ACC112 (cell line): ENCODE data around the gene HS1BP3.

ENCODE experiments used
- H2AFZ ChIP-seq: fragments of 200-600 bp; sonication (generic); one replicate; pipeline ENCODE4 v1.6.0; 2017; ENCODE audit warnings: antibody characterized with exemption, low read length; ENCODE audit not compliant: unreplicated experiment
- H3K27ac ChIP-seq: fragments of 200-600 bp; sonication (generic); 2 replicates; pipeline ENCODE4 v1.5.1; 2014; ENCODE audit warnings: low read depth, mild to moderate bottlenecking, antibody characterized with exemption, low read length, moderate library complexity
- H3K27me3 ChIP-seq: fragments of 200-600 bp; sonication (generic); 2 replicates; pipeline ENCODE4 v1.6.1; 2014; ENCODE audit warnings: mild to moderate bottlenecking, antibody characterized with exemption, low read length, moderate library complexity, mixed read lengths; ENCODE audit not compliant: insufficient read depth
- H3K36me3 ChIP-seq: fragments of 200-600 bp; sonication (generic); 2 replicates; pipeline ENCODE4 v1.6.1; 2016; ENCODE audit warnings: mild to moderate bottlenecking, antibody characterized with exemption, low read length, moderate library complexity, mixed read lengths; ENCODE audit not compliant: insufficient read depth
- H3K4me1 ChIP-seq: fragments of 200-600 bp; sonication (generic); one replicate; pipeline ENCODE4 v1.6.1; 2016; ENCODE audit warnings: low read length, mixed read lengths; ENCODE audit not compliant: insufficient read depth, unreplicated experiment, control insufficient read depth
- H3K4me3 ChIP-seq: fragments of 200-600 bp; sonication (generic); 2 replicates; pipeline ENCODE4 v1.5.1; 2014; ENCODE audit warnings: mild to moderate bottlenecking, low read depth, low read length
- H3K79me2 ChIP-seq: fragments of 200-600 bp; sonication (generic); one replicate; pipeline ENCODE4 v1.6.0; 2016; ENCODE audit warnings: low read length; ENCODE audit not compliant: control insufficient read depth, unreplicated experiment, insufficient read depth

Gene HS1BP3

GRCh38 chr2:20661421-20662307, 10.8 kb upstream of the HS1BP3 start:
- Histone ChIP-seq H3K79me2 (no peaks in the 10 kb centered on the region), H3K4me1 (no peaks in the 10 kb centered on the region), H3K4me3 (no peak overlapping the region), H2AFZ (no peak overlapping the region), H3K27ac (no peak overlapping the region), H3K27me3 (peaks cover 70% of the 10 kb centered on the region), H3K36me3 (no peaks in the 10 kb centered on the region)

DNA sequence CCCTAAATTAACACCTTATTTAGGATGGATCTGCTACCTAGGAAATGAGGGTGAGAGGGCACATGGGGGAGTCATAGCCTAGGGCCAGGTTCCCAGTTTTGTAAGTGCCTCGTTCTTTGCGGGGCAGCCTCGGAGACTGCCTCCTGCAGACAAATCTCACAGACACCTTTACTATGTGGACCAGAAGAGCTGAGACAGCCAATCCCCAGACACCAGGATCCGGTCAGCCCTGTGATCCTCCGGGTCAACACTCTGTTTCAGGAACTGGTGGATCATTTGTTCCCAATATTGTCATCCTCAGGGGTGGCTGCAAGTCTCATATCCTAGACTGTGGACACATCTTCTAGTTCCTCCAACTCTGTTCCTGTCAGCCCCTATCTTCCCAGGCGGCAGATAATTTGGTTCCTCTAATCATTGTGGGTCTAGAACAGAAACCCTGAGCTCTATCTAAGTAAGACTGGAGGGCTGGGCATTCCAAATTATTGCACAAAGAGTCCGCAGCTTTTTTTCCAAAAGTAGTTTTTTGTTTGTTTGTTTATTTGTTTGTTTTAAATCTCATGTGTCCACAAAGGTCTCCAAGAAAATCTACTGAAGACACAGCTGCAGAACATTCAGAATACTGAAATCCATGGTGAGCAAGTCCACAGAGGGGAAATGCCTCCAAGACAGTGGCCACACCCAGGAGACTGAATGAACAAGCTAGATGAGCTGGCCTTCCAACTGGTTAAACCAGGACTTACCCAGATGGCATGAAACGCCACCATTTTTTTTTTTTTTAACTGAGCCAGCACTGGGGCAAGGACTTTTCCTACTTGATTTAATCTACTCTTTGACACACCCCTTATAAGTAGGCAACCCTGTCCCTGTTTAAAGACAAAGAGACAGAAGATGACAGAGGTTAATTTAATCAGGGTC, 9.9 kb upstream of the HS1BP3 start:
- H3K4me1 ChIP-seq: no peaks in the 10 kb centered on the region
- H3K27ac ChIP-seq: no peak overlapping the region
- peaks cover 66% of the 10 kb centered on the region for H3K27me3 ChIP-seq
- H2AFZ ChIP-seq: no peak overlapping the region
- H3K79me2 ChIP-seq: no peaks in the 10 kb centered on the region
- no peaks in the 10 kb centered on the region for H3K36me3 ChIP-seq
- H3K4me3 ChIP-seq: no peak overlapping the region

GRCh38 chr2:20657522-20658235, 6.8 kb upstream of the HS1BP3 start:
- peaks cover 42% of the 10 kb centered on the region for H3K27me3 ChIP-seq
- H3K79me2 ChIP-seq: no peaks in the 10 kb centered on the region
- no peaks in the 10 kb centered on the region for H3K36me3 ChIP-seq
- H3K4me3 ChIP-seq: no peak overlapping the region
- no peak overlapping the region for H2AFZ ChIP-seq
- H3K27ac ChIP-seq: no peak overlapping the region
- H3K4me1 ChIP-seq: no peaks in the 10 kb centered on the region

DNA sequence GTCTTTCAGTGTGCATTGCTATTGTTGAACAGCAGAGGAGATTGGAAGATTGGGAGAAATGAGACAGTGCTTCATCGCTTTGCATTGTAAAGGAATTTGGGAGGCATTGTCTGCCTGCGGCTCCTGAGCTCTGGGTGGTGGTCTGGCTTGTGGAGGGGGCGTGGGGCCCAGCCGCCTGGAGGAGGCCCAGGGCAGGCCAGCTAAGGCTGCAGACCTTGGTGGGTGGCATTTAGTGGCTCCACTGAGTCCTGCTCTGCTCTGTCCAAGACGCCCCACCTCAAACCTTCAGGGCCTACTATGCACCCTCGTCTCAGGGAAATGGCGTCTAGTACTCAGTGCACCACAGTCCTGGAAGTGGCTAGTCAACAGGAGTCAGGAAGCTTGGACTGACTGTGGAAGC, 5.7 kb upstream of the HS1BP3 start:
- Histone ChIP-seq H2AFZ (no peak overlapping the region), H3K4me1 (peaks cover 2% of the 10 kb centered on the region), H3K27me3 (peaks cover 31% of the 10 kb centered on the region), H3K4me3 (no peak overlapping the region), H3K79me2 (no peaks in the 10 kb centered on the region), H3K27ac (no peak overlapping the region), H3K36me3 (no peaks in the 10 kb centered on the region)

- Histone ChIP-seq H2AFZ (no peak overlapping the region), H3K4me1 (peaks cover 12% of the 10 kb centered on the region), H3K36me3 (no peaks in the 10 kb centered on the region), H3K27me3 (peaks cover 22% of the 10 kb centered on the region), H3K27ac (no peak overlapping the region), H3K79me2 (peaks cover 12% of the 10 kb centered on the region), H3K4me3 (no peak overlapping the region)
Observed at GRCh38 chr2:20654535-20654813, 3.6 kb upstream of the HS1BP3 start.

DNA sequence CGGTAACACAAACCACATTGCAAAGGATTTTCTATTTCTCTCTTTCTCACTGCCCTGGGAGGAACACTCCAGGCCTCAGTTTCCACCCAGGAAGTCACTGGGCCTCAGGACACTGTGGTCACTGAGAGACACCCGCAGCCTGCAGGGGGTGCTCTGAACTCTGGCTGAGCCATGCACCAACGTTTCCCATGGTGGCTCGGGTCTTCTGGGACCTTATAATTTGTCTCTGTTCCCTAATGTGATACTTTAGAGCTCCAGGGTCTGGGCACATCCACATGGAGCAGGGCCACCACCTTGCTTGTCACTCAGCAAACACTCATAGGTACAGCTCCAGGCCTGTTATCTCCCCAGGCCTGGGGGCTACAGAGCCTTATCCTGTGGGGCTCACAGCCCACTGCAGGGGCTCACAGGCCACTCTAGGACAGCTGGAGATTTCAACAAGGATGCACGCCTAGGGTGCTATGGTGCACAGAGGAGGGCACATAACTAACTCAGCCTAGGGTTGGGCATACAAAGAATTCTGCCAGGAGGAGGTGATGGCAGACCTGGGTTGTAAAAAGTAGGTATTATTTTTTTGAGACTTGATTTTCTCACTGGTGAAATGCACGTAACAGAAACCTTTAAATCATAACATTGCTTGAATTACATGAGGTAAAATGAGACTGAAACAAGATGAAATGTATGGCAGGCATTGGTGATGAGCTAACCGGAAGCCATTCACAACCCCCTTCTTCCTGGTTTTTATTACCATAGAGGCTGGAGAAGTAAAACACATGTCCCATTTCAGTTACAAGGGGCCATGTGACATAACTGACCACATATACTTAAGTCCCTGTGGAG, 3.0 kb upstream of the HS1BP3 start:
- H3K27ac ChIP-seq: no peak overlapping the region
- H3K4me1 ChIP-seq: peaks cover 18% of the 10 kb centered on the region
- H3K79me2 ChIP-seq: peaks cover 18% of the 10 kb centered on the region
- peaks cover 17% of the 10 kb centered on the region for H3K27me3 ChIP-seq
- no peaks in the 10 kb centered on the region for H3K36me3 ChIP-seq
- H2AFZ ChIP-seq: no peak overlapping the region
- H3K4me3 ChIP-seq: no peak overlapping the region

DNA sequence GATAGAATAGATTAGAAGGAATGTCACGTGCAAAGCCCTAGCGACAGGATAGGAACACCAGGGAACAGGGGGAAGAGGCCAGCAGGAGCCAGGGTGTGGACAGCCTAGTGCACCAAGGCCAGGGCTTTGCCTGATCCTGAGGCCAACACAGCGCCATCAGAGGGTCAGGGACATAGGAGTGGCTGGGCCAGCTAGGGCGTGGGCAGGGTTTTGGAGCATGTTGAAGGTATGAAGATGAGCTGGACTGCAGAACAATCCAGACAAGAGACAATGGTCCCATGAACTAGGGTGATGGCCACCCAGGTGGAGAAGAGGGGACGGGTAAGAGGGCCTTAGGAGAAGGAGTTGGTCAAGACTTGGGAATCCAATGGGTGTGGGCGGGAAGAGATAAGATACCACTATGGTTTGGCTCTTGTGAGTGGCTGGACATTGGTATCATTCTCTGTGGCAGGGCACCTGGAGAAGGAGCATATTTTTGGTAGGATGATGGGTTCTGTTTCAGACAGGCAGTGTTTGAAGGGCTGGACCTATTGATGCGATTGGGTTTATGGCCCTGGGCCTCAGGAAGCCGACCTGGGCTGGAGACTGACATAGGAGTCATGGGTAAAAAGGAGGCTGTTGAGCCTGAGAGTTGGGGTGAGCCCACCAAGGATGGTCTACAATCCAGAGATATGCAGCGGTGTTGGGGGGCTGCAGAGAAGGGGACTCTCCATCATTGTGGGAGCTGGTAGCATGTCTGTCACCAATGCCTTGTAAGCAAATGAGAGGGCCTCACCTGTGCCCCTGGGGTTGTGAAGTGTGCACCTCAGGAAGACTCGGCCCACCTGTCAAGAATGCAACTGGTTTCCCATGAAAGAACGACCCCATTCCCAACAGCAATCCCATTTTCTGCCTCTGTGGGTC, 2.0 kb upstream of the HS1BP3 start:
- Histone ChIP-seq H3K4me1 (peaks cover 20% of the 10 kb centered on the region), H3K36me3 (no peaks in the 10 kb centered on the region), H2AFZ (no peak overlapping the region), H3K27me3 (peaks cover 14% of the 10 kb centered on the region; the same call in 1 of the 2 replicates), H3K79me2 (peaks cover 27% of the 10 kb centered on the region), H3K4me3 (no peak overlapping the region), H3K27ac (no peak overlapping the region)

GRCh38 chr2:20652141-20652540, 1.2 kb upstream of the HS1BP3 start:
- Histone ChIP-seq H3K79me2 (peaks cover 33% of the 10 kb centered on the region), H3K4me3 (no peak overlapping the region), H3K27me3 (peaks cover 14% of the 10 kb centered on the region; the same call in 1 of the 2 replicates), H3K36me3 (no peaks in the 10 kb centered on the region), H3K4me1 (peaks cover 20% of the 10 kb centered on the region), H3K27ac (no peak overlapping the region), H2AFZ (peak overlapping the region; percentile 95)

GRCh38 chr2:20651731-20652099, 817 bp upstream of the HS1BP3 start:
- H3K27me3 ChIP-seq: peaks cover 11% of the 10 kb centered on the region; the same call in 1 of the 2 replicates
- peak overlapping the region; percentile 95 for H2AFZ ChIP-seq
- H3K36me3 ChIP-seq: no peaks in the 10 kb centered on the region
- peak overlapping the region; percentile 99 for H3K4me3 ChIP-seq
- H3K27ac ChIP-seq: no peak overlapping the region
- H3K4me1 ChIP-seq: peaks cover 20% of the 10 kb centered on the region
- peaks cover 33% of the 10 kb centered on the region for H3K79me2 ChIP-seq
